ENCODE data around the gene GHSR.

- TF ChIP-seq CTCF (conservative IDR thresholded peaks at IDR 0.05; ENCODE audit: low read length) (no peak), EZH2phosphoT487 (IDR thresholded peaks at IDR 0.05; ENCODE audit: borderline replicate concordance, low read depth, low read length) (no peak)
Observed at GRCh38 chr3:172438186-172438585, 10.1 kb downstream of the GHSR start.

Data from OCI-LY7 (cell line).